Measurements from ENCODE around the gene PRSS2. TPM values are rescaled to one million over a fixed set of nuclear protein-coding genes. Genes with fewer than 3 reads are reported as not detected.
"Not testable (repeated sequence)": the region's sequence is repeated elsewhere in the genome, so short reads cannot be mapped to it uniquely, and the experiment has no call there.

Gene PRSS2
- total RNA-seq, 1 experiment from 2014 or later, result 27.6 TPM

- CTCF ChIA-PET, result interaction anchor here (0.6 to 1.3 kb wide), 2 partner anchors 22 to 376 kb away, joined by 3 to 4 read pairs; no protein-coding TSS in a partner anchor
- H3K27ac Mint-ChIP-seq, result no peak overlapping the region
- no peak for DNase-seq (ENCODE audit: low spot score)
Observed at GRCh38 chr7:142752376-142753225, 18.2 kb upstream of the PRSS2 start.

GRCh38 chr7:142753366-142753765 lies 17.4 kb upstream of the PRSS2 start:
- H3K27me3 Mint-ChIP-seq (ENCODE audit: low read depth), result peaks cover 7% of the 10 kb centered on the region
- CTCF ChIA-PET, result interaction anchor here (1.0 to 1.3 kb wide), 2 partner anchors 21 to 30 kb away, joined by 3 read pairs; no protein-coding TSS in a partner anchor
- ATAC-seq (no peak), DNase-seq (ENCODE audit: low spot score) (no peak)
- H3K4me3 Mint-ChIP-seq, result no peak overlapping the region
- 0 out of 2 replicates have a peak, but pooled peaks cover 4% of the 10 kb centered on the region for H3K4me1 Mint-ChIP-seq
- POLR2A ChIA-PET, result no interaction called here
- no peak overlapping the region for H3K27ac Mint-ChIP-seq
- H3K9me3 Mint-ChIP-seq, result peaks cover 17% of the 10 kb centered on the region
- no peak for TF ChIP-seq FOXJ3 (CRISPR knock-in tag; IDR thresholded peaks at IDR 0.05; ENCODE audit: borderline replicate concordance)
- TF ChIP-seq ZNF317 (CRISPR knock-in tag; IDR thresholded peaks at IDR 0.05; ENCODE audit: borderline replicate concordance, low read depth), result no peak
- no peak for TF ChIP-seq ZNF232 (CRISPR knock-in tag; IDR thresholded peaks at IDR 0.05)
- TF ChIP-seq ZNF138 (CRISPR knock-in tag; conservative IDR thresholded peaks at IDR 0.05), result no peak
- TF ChIP-seq OVOL2 (CRISPR knock-in tag; IDR thresholded peaks at IDR 0.05; ENCODE audit: borderline replicate concordance), result no peak
- no peak for TF ChIP-seq NR2C2 (CRISPR knock-in tag; IDR thresholded peaks at IDR 0.05)
- TF ChIP-seq ZSCAN18 (CRISPR knock-in tag; IDR thresholded peaks at IDR 0.05), result no peak
- no peak for TF ChIP-seq RORB (CRISPR knock-in tag; IDR thresholded peaks at IDR 0.05)
- no peak for TF ChIP-seq ZNF121 (CRISPR knock-in tag; IDR thresholded peaks at IDR 0.05)
- no peaks in the 10 kb centered on the region for H3K36me3 Mint-ChIP-seq

More at GRCh38 chr7:142752376-142753225, 18.2 kb upstream of the PRSS2 start:
- Mint-ChIP-seq H3K27me3 (ENCODE audit: low read depth) (peaks cover 10% of the 10 kb centered on the region), H3K9me3 (peaks cover 17% of the 10 kb centered on the region), H3K36me3 (no peaks in the 10 kb centered on the region), H3K4me1 (0 out of 2 replicates have a peak, but pooled peaks cover 4% of the 10 kb centered on the region), H3K4me3 (no peak overlapping the region)
- POLR2A ChIA-PET, result no interaction called here
- no peak for ATAC-seq
- TF ChIP-seq GRHL2 (CRISPR knock-in tag; IDR thresholded peaks at IDR 0.05; ENCODE audit: insufficient replicate concordance, severe bottlenecking), result no peak
- no peak for TF ChIP-seq ZNF317 (CRISPR knock-in tag; IDR thresholded peaks at IDR 0.05; ENCODE audit: borderline replicate concordance, low read depth)
- TF ChIP-seq ESRRA (CRISPR knock-in tag; IDR thresholded peaks at IDR 0.05; ENCODE audit: borderline replicate concordance), result no peak
- TF ChIP-seq ZBTB43 (CRISPR knock-in tag; IDR thresholded peaks at IDR 0.05), result no peak
- no peak for TF ChIP-seq STAT6 (CRISPR knock-in tag; conservative IDR thresholded peaks at IDR 0.05; ENCODE audit: low read depth)

GRCh38 chr7:142753925-142754491 lies 16.8 kb upstream of the PRSS2 start:
- ChIA-PET POLR2A (interaction anchor here (0.6 kb wide), 1 partner anchor 597 kb away, joined by 3 read pairs; no protein-coding TSS in a partner anchor), CTCF (interaction anchor here (1.0 to 1.3 kb wide), 2 partner anchors 21 to 29 kb away, joined by 3 read pairs; no protein-coding TSS in a partner anchor)
- not testable (repeated sequence) for H3K4me3 Mint-ChIP-seq; H3K4me1 Mint-ChIP-seq; H3K27me3 Mint-ChIP-seq (ENCODE audit: low read depth); DNase-seq (ENCODE audit: low spot score); H3K36me3 Mint-ChIP-seq; ATAC-seq; H3K27ac Mint-ChIP-seq
- H3K9me3 Mint-ChIP-seq, result peaks cover 17% of the 10 kb centered on the region
